ENCODE results near the gene CRHR2. TPM values are rescaled to one million over a fixed set of nuclear protein-coding genes. Genes with fewer than 3 reads are reported as not detected.

Gene CRHR2
- total and polyA plus RNA-seq, 2 of the 4 experiments (the other 2 are of a cell fraction), result not detected

DNA sequence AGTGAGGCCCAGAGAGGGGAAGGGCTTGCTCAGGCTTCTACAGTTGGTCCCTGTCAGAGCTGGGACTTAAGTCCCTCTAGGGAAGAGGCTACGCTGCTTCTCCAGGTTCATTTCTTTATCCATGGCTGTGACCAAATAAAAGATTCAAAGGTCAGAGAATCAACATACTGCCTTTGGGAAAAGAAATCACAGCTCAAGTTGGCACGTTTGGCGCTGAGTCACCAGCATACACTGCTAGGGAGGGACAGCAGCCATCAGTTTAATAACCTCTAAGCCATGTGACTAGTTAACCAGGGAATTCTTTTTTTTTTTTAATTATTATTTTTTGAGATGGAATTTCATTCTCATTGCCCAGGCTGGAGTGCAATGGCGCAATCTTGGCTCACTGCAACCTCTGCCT is 28.4 kb upstream of the CRHR2 start:
- H3K27ac ChIP-seq (ENCODE audit: insufficient read depth, low read length), result no peak overlapping the region
- DNase-seq, result no peak

More for the DNA sequence above, 28.4 kb upstream of the CRHR2 start:
- dilution Hi-C loops (cut with HindIII; ENCODE audit: low sequenced_read_pairs, unreplicated experiment), result no loop called here
- no peaks in the 10 kb centered on the region for H3K79me1 ChIP-seq (ENCODE audit: low read depth in 1 of 2, low read length in 2 of 2)
- no peak overlapping the region for H2BK5ac ChIP-seq (ENCODE audit: low read depth, low read length, poor library complexity, severe bottlenecking)
- H3K9me3 ChIP-seq (ENCODE audit: control insufficient read depth, insufficient read depth, low read length), result no peaks in the 10 kb centered on the region
- TF ChIP-seq RCOR1 (IDR thresholded peaks at IDR 0.05; ENCODE audit: insufficient replicate concordance, low read length) (no peak), BHLHE40 (IDR thresholded peaks at IDR 0.05; ENCODE audit: low read depth, low read length) (no peak), MAZ (IDR thresholded peaks at IDR 0.05; ENCODE audit: borderline replicate concordance, low read depth, low read length) (no peak), CEBPB (IDR thresholded peaks at IDR 0.05; ENCODE audit: low read depth, low read length) (no peak), RFX5 (IDR thresholded peaks at IDR 0.05; ENCODE audit: low read depth, low read length) (no peak), SMC3 (IDR thresholded peaks at IDR 0.05; ENCODE audit: low read depth, low read length) (no peak), FOS (IDR thresholded peaks at IDR 0.05; ENCODE audit: low read depth, low read length) (no peak), CTCF (conservative IDR thresholded peaks at IDR 0.05; ENCODE audit: low read depth, low read length) (no peak), NFE2L2 (IDR thresholded peaks at IDR 0.05; ENCODE audit: low read depth, low read length) (no peak), POLR2A (IDR thresholded peaks at IDR 0.05; ENCODE audit: low read depth, low read length) (no peak), RAD21 (IDR thresholded peaks at IDR 0.05; ENCODE audit: low read length) (no peak), MXI1 (IDR thresholded peaks at IDR 0.05; ENCODE audit: borderline replicate concordance, low read depth, low read length) (no peak), ELK1 (IDR thresholded peaks at IDR 0.05; ENCODE audit: borderline replicate concordance, low read depth, low read length) (no peak), MAFK (IDR thresholded peaks at IDR 0.05; ENCODE audit: low read depth, low read length) (no peak), CHD1 (IDR thresholded peaks at IDR 0.05; ENCODE audit: low read depth, low read length) (no peak)
- TF ChIP-seq, protein P1, sequence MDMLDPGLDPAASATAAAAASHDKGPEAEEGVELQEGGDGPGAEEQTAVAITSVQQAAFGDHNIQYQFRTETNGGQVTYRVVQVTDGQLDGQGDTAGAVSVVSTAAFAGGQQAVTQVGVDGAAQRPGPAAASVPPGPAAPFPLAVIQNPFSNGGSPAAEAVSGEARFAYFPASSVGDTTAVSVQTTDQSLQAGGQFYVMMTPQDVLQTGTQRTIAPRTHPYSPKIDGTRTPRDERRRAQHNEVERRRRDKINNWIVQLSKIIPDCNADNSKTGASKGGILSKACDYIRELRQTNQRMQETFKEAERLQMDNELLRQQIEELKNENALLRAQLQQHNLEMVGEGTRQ (IDR thresholded peaks at IDR 0.05; ENCODE audit: low read depth, low read length), result no peak
- H2AK5ac ChIP-seq (ENCODE audit: low read depth, low read length), result no peak overlapping the region
- no peaks in the 10 kb centered on the region for H3K9me1 ChIP-seq (ENCODE audit: insufficient read depth, low read length)
- no peak overlapping the region for H3K4me2 ChIP-seq (ENCODE audit: low read depth, low read length)
- H3K27me3 ChIP-seq (ENCODE audit: control insufficient read depth, insufficient read depth, low read length), result peaks cover 26% of the 10 kb centered on the region
- H2AK9ac ChIP-seq (replicated peaks; ENCODE audit: low read depth, low read length, poor library complexity), result no peak overlapping the region
- in situ Hi-C loops (cut with MboI; ENCODE audit: low sequenced_read_pairs), result no loop called here
- H4K5ac ChIP-seq (ENCODE audit: low read depth, low read length), result no peak overlapping the region
- H3K4me1 ChIP-seq (ENCODE audit: control insufficient read depth, insufficient read depth, low read length), result no peaks in the 10 kb centered on the region
- H2BK20ac ChIP-seq (ENCODE audit: low read depth, low read length), result no peak overlapping the region
- intact Hi-C loops (cut with micrococcal nuclease), result no loop called here
- BruUV-seq (replicated peaks), result no TSS peak
- no peak overlapping the region for H3K9ac ChIP-seq (ENCODE audit: low read depth, low read length)
- no peak overlapping the region for H3K23ac ChIP-seq (ENCODE audit: low read depth, low read length)
- H2AFZ ChIP-seq (replicated peaks; ENCODE audit: low read length, poor library complexity), result no peak overlapping the region
- H3K4ac ChIP-seq (ENCODE audit: low read depth, low read length), result no peak overlapping the region
- ATAC-seq (ENCODE audit: low read depth), result no peak
- no peak overlapping the region for H2BK15ac ChIP-seq (ENCODE audit: low read depth, low read length)
- no peaks in the 10 kb centered on the region for H4K20me1 ChIP-seq (ENCODE audit: insufficient read depth, low read length)
- H3K36me3 ChIP-seq (ENCODE audit: control insufficient read depth, insufficient read depth, low read length), result no peaks in the 10 kb centered on the region
- H4K8ac ChIP-seq (ENCODE audit: low read depth in 2 of 2, low read length in 2 of 2), result no peak overlapping the region
- ChIA-PET POLR2A (ENCODE audit: unreplicated experiment) (interaction anchor here (0.6 kb wide), 1 partner anchor 104 kb away, joined by 8 read pairs; no protein-coding TSS in a partner anchor), CTCF (no interaction called here)
- H4K91ac ChIP-seq (ENCODE audit: insufficient read depth, low read depth, low read length), result no peak overlapping the region
- no peak overlapping the region for H3K4me3 ChIP-seq (ENCODE audit: insufficient read depth, low read depth, low read length)
- whole genome bisulfite sequencing, 2 experiments (ENCODE audit: extremely low coverage in 2 of 2, insufficient read length in 1 of 2), result no CpG with 5 or more reads among the region's 4 CpGs
- no peak overlapping the region for H3K56ac ChIP-seq (ENCODE audit: extremely low read depth, insufficient read depth, low read length)
- H3K18ac ChIP-seq (ENCODE audit: low read depth, low read length), result no peak overlapping the region
- no peak overlapping the region for H3K14ac ChIP-seq (replicated peaks; ENCODE audit: low read depth, low read length)
- no peak overlapping the region for H2BK120ac ChIP-seq (ENCODE audit: low read depth, low read length)
